ENCODE measurements around the gene CELSR1. TPM values are rescaled to one million over a fixed set of nuclear protein-coding genes. Genes with fewer than 3 reads are reported as not detected.
"Not testable (repeated sequence)": the region's sequence is repeated elsewhere in the genome, so short reads cannot be mapped to it uniquely, and the experiment has no call there.

Gene CELSR1
- total and polyA plus RNA-seq, 10 donors, result 4.3 to 13.1 (median 8.4) TPM

DNA sequence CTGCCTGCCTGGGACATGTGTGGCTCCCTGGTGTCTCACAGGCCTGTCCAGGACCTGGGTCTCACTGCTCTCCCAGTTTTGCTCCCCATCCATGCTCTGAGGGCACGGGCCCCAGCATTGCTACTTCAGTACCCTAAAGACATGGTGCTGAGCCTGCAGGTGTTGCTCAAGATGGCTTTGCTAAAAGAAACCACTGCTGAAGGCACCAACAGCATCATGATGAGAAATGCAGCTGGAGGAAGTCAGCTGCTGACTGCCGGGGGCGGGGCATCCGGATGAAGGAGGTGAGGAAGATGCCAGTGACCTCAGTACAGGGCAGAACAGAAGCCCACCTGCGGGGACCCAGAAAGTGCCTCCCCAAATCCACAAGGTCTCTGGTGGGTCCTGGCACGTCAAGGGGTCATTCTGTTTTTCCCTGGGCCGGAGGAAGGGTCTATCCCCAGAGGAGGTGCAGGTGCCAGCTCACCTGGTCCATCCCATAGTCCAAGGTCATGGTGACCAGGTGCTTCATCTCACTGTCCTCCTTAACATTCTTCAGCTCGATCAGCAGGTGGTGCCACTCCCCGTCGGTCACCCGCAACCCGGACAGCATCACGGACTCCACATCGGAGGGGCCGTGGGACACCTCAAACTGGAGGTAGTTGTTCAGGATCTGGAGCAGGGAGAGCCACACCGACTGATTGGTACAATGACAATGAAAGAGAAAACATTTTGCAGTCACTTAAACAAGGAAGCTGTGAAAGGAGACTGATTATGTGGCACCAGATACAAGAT, 138.0 kb downstream of the CELSR1 start:
- TF ChIP-seq, protein P1, sequence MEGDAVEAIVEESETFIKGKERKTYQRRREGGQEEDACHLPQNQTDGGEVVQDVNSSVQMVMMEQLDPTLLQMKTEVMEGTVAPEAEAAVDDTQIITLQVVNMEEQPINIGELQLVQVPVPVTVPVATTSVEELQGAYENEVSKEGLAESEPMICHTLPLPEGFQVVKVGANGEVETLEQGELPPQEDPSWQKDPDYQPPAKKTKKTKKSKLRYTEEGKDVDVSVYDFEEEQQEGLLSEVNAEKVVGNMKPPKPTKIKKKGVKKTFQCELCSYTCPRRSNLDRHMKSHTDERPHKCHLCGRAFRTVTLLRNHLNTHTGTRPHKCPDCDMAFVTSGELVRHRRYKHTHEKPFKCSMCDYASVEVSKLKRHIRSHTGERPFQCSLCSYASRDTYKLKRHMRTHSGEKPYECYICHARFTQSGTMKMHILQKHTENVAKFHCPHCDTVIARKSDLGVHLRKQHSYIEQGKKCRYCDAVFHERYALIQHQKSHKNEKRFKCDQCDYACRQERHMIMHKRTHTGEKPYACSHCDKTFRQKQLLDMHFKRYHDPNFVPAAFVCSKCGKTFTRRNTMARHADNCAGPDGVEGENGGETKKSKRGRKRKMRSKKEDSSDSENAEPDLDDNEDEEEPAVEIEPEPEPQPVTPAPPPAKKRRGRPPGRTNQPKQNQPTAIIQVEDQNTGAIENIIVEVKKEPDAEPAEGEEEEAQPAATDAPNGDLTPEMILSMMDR (IDR thresholded peaks at IDR 0.05 in 8 of 11, conservative IDR thresholded peaks at IDR 0.05 in 3 of 11), result no peak
- no peak for TF ChIP-seq POLR2A (IDR thresholded peaks at IDR 0.05)
- no peak for TF ChIP-seq POLR2AphosphoS5 (IDR thresholded peaks at IDR 0.05)
- H3K27me3 ChIP-seq (replicated peaks in 1 of 7), result no peaks in the 10 kb centered on the region
- no peak overlapping the region for H3K4me3 ChIP-seq
- H3K27ac ChIP-seq, result no peak overlapping the region
- H3K36me3 ChIP-seq, result peaks cover 0 to 19% (median 0%) of the 10 kb centered on the region in 6 donors
- no peaks in the 10 kb centered on the region for H3K9me3 ChIP-seq
- intact Hi-C loops (cut with DNase I; ENCODE audit: low total_unique reads), result no loop called here
- no peak for DNase-seq
- WGBS, 5 donors, result 82 to 93% (median 85%) methylated on average over 15 to 16 of the region's 16 CpGs
- no peaks in the 10 kb centered on the region for H3K4me1 ChIP-seq

GRCh38 chr22:46397951-46398350, 139.5 kb downstream of the CELSR1 start:
- H3K36me3 ChIP-seq, result peaks cover 0 to 25% (median 0%) of the 10 kb centered on the region in 6 donors
- H3K9me3 ChIP-seq, result no peaks in the 10 kb centered on the region
- no peak overlapping the region for H3K4me3 ChIP-seq
- 84 to 92% (median 90%) methylated on average over 18 to 19 of the region's 19 CpGs for WGBS, 5 donors
- no peaks in the 10 kb centered on the region for H3K4me1 ChIP-seq
- H3K27me3 ChIP-seq (replicated peaks in 1 of 7), result no peaks in the 10 kb centered on the region
- intact Hi-C loops (cut with DNase I; ENCODE audit: low total_unique reads), result no loop called here
- TF ChIP-seq POLR2A (IDR thresholded peaks at IDR 0.05) (no peak), POLR2AphosphoS5 (IDR thresholded peaks at IDR 0.05) (no peak)
- TF ChIP-seq, protein P1 (IDR thresholded peaks at IDR 0.05 in 8 of 11, conservative IDR thresholded peaks at IDR 0.05 in 3 of 11), result no peak
- no peak overlapping the region for H3K27ac ChIP-seq
- no peak for DNase-seq

DNA sequence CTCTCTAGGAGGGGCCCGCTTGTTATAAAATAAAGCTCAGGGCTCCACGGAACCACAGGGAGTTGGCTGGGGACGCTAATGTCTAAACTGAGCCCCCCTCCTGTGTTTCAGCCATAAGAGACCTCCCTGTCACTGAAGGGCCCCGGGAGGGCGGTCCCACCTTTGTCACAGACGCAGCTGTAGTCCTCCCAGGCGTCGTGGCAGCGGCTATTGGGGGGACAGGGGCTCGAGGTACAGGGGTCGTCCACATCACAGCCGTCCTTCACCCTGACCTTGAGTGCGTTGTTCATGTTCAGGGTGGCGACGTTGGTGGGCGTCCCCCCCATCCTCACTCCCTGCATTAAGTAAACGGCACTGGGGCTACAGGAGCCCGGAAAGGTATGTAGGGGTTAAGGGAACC, 139.9 kb downstream of the CELSR1 start:
- H3K4me1 ChIP-seq, result no peaks in the 10 kb centered on the region
- intact Hi-C loops (cut with DNase I; ENCODE audit: low total_unique reads), result no loop called here
- DNase-seq, result no peak
- no peak overlapping the region for H3K4me3 ChIP-seq
- H3K36me3 ChIP-seq, result peaks cover 0 to 25% (median 0%) of the 10 kb centered on the region in 6 donors
- H3K27me3 ChIP-seq (replicated peaks in 1 of 7), result no peaks in the 10 kb centered on the region
- WGBS, 5 donors, result 80 to 88% (median 85%) methylated on average over 11 to 18 of the region's 18 CpGs
- no peaks in the 10 kb centered on the region for H3K9me3 ChIP-seq
- TF ChIP-seq, protein P1 (IDR thresholded peaks at IDR 0.05 in 8 of 11, conservative IDR thresholded peaks at IDR 0.05 in 3 of 11), result no peak
- TF ChIP-seq POLR2A (IDR thresholded peaks at IDR 0.05), result no peak
- no peak for TF ChIP-seq POLR2AphosphoS5 (IDR thresholded peaks at IDR 0.05)
- H3K27ac ChIP-seq, result no peak overlapping the region

DNA sequence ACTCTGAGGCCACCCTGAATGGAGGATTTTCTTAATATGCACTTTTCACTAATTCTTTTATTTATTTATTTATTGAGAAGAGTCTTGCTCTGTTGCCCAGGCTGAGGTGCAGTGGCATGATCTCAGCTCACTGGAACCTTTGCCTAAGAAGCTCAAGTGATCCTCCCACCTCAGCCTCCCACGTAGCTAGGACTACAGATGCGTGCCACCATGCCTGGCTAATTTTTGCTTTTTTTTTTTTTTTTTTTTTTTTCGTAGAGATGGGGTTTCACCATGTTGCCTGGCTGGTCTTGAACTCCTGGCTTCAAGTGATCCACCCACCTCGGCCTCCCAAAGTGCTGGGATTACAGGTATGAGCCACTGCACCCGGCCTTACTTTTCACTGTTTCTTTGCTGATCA, 140.4 kb downstream of the CELSR1 start:
- H3K4me1 ChIP-seq; H3K9me3 ChIP-seq; intact Hi-C loops (cut with DNase I; ENCODE audit: low total_unique reads); DNase-seq; H3K4me3 ChIP-seq; H3K27ac ChIP-seq; H3K27me3 ChIP-seq (replicated peaks in 1 of 7): not testable (repeated sequence)
- 72 to 87% (median 80%) methylated on average over 5 of the region's 5 CpGs for WGBS, 5 donors
- H3K36me3 ChIP-seq, result peaks cover 0 to 25% (median 0%) of the 10 kb centered on the region in 6 donors

Measured in spleen (tissue), 11 donors.